Neural progenitor cell (in vitro differentiated cells): ENCODE measurements around the gene IPCEF1.

Source experiments
- CTCF ChIP-seq: fragments of 200-600 bp; sonication (generic); IDR thresholded peaks from 2 replicates; pipeline ENCODE4 v1.5.1; 2017; ENCODE audit warnings: antibody characterized with exemption, mild to moderate bottlenecking
- EZH2 ChIP-seq: fragments of 200-600 bp; sonication (generic); IDR thresholded peaks from 2 replicates; pipeline ENCODE4 v1.6.1; 2017; ENCODE audit warnings: antibody characterized with exemption, mild to moderate bottlenecking, moderate library complexity
- EZH2phosphoT487 ChIP-seq: fragments of 200-600 bp; sonication (generic); IDR thresholded peaks from 2 replicates; pipeline ENCODE4 v1.6.1; 2017; ENCODE audit warnings: antibody characterized with exemption

- TF ChIP-seq CTCF = no peak
- TF ChIP-seq EZH2phosphoT487 = no peak
- TF ChIP-seq EZH2 = no peak
These were observed 124.3 kb downstream of the IPCEF1 start for GRCh38 chr6:154232013-154232910.
